Frontal cortex (tissue), 4 donors: ENCODE results near the gene FCN1. TPM values are rescaled to one million over a fixed set of nuclear protein-coding genes. Genes with fewer than 3 reads are reported as not detected.

ENCODE experiments used
- DNase-seq, 2 donors: peaks; one replicate each; pipeline ENCODE4 v3.0.0; 2012; ENCODE audit warnings: low spot score in 2 of 2
- FAIRE-seq: peaks from 2 replicates; lab custom pipeline; 2012; peaks lifted over from hg19 to GRCh38; lab: Jason Lieb, UNC
- total RNA-seq: library from RNA; depleted of rRNA; stranded (reverse); fragments of >200 nt; gene quantifications from one replicate; pipeline ENCODE4 v1.2.3, GENCODE V29; 2014
- donor health status: control.
- donor health status: control.
- donor health status: control.

Gene FCN1
- total RNA-seq, 1 donor from 2014 or later, result 0.82 TPM

- DNase-seq (no peak), FAIRE-seq (no peak)
Measured at GRCh38 chr9:134938346-134939079, 20.8 kb upstream of the FCN1 start.

- DNase-seq, result no peak
- FAIRE-seq, result no peak
Measured at GRCh38 chr9:134937566-134938345, 20.0 kb upstream of the FCN1 start.

DNA sequence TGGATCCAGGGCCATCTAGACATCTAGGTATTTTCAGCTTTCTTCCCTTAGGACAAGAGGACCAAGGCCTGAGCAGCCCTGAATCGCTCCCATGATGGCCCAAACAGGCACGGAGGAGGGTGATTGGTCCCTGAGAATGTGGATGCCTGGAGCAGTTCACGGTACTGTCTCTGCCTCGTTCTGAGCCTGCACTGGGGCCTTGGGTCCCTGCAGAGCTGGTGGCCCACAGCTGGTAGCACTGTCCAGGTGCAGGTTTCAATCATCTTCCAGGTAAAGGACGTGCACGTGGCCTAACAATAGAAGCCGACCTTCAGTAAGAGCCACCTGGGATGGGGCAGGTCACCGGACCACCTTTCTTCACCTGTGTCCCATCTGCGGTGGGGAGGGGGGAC is 19.4 kb upstream of the FCN1 start:
- DNase-seq (no peak), FAIRE-seq (no peak)

DNA sequence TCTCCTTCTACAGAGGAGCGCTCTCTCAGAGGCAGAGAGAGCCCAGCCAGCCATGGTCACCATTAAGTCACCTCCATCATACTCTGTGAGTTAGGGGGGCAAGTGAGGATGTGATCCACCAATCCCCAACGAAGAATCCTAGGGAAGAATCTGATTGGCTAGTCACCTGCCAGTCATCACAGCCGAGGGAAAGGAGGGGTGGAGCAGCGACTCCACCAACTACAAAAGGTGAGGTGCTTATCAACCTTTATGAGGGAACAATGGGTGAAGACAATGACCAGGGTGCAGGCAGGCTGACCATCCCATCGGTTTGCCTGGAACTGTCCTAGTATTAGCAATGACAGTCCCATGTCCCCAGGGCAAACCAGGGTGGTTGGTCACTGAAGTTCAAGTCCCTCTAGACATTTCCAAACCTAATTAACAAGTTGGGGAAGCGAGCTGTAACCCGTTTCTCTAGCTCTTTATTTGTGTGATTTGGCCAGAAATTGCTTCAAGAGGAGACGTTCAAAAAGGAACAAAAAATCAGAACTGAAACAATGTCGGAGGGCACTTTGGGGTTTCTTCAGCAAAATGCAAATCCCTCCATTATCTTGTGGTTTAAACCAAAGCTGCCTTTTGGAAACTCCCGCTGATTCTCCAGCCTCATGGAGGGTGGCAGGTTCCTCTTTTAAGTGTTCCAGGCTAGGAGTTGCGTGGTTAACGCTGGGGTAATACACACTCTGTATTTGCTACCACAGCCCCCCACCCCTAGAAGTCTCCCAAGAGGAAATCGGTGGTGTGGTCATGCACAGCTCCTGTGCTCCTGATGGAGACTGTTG is 18.8 kb upstream of the FCN1 start:
- FAIRE-seq (no peak), DNase-seq (no peak)

DNA sequence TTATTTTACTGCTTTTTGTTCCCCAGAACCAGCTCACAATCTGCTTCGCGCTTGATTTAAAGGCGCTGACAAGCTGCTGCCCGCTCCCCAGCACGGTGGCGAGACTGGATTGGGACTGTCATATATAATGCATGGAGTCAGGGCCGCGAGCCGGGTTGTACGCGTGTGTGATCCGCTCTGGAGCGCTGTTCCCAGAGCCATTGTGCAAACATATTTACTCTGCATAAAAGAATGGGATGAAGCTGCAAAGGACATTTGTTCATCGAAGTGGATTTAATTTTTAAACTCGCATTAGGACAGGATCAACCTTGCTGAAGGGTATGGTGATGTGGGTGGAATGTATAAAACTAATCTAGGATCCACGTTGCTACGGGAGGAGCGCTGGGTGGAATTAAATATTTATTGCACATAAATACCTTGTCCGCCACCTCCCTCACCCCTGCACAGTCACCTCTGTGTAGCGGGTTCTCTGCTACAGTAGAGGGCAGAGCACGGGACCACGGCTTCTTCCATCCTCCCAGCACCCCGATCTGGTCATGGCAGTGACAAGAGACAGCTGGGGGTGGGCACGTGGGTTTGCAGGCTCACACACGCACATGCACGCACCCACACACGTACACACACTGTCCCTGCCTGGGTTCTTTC is 18.1 kb upstream of the FCN1 start:
- DNase-seq, result no peak

DNA sequence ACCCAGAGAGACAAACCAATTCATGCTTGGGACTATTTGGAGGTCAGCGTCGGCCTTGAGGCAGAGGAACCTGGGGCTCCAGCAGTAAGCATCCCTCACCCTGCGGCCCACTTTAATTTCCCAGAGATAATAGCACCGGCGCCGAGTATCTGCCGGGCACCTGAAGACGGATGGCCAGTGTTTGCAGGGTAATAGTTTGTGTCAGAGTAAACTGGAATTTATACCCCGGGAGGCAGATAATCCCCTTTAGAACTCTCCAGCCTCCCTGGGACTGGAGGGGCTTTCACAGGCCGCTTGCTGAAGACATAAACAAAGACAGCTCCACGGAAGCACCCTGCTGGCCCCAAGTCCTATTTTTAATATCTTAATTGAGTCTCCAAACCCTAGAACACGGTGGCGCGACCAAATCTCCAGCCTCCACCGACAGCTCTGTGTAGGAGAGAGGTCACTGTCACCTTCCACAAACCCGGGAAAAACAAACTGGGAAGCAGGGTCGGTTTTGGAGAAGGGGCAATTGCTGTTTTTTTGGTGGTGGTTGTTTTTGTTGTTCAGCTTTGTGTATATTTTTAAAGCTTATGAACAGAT is 17.4 kb upstream of the FCN1 start:
- FAIRE-seq (no peak), DNase-seq (no peak)

More for the DNA sequence above, 18.1 kb upstream of the FCN1 start:
- no peak for FAIRE-seq

GRCh38 chr9:134933076-134933659 is 15.5 kb upstream of the FCN1 start:
- DNase-seq (no peak), FAIRE-seq (no peak)

DNA sequence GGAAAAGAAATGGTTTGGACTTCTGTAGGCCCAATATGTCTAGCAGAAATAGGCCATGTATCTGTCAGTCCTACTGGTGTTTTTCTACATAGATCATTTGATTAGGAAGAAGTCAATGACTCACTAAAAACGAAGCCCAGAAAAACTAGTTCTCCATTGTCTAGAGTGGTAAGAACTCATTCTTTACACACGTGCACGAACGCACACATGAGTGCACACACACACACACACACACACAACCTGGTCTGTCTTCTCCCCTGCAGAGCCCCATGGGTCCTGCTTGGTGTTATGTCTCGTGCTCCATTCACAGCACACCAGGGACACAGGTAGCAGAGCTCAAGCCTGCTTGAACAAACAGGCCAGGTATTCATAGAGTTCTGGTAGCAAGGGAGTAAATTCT is 14.9 kb upstream of the FCN1 start:
- DNase-seq, result no peak

GRCh38 chr9:134932171-134932570 is 14.5 kb upstream of the FCN1 start:
- FAIRE-seq, result no peak
- no peak for DNase-seq

More for the DNA sequence above, 14.9 kb upstream of the FCN1 start:
- no peak for FAIRE-seq

DNA sequence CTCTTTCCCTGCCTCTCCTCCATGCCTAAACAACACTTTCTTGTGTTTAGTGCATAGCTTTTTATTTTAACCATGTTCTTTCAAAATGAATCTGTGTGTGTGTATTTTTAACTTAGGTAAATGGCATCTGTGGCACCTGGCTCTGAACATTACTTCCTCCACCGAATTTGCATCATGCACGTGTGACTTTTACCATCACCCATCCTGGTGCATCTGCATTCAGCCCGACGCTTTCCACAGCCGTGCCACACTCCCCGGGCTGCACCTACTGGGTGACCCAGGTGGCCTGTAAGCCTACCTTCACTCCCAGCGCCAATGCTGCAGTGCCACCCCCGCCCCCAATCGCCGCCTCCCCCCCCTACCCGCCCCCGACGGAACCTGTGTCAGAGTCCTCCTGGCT is 12.7 kb upstream of the FCN1 start:
- DNase-seq (no peak), FAIRE-seq (no peak)

DNA sequence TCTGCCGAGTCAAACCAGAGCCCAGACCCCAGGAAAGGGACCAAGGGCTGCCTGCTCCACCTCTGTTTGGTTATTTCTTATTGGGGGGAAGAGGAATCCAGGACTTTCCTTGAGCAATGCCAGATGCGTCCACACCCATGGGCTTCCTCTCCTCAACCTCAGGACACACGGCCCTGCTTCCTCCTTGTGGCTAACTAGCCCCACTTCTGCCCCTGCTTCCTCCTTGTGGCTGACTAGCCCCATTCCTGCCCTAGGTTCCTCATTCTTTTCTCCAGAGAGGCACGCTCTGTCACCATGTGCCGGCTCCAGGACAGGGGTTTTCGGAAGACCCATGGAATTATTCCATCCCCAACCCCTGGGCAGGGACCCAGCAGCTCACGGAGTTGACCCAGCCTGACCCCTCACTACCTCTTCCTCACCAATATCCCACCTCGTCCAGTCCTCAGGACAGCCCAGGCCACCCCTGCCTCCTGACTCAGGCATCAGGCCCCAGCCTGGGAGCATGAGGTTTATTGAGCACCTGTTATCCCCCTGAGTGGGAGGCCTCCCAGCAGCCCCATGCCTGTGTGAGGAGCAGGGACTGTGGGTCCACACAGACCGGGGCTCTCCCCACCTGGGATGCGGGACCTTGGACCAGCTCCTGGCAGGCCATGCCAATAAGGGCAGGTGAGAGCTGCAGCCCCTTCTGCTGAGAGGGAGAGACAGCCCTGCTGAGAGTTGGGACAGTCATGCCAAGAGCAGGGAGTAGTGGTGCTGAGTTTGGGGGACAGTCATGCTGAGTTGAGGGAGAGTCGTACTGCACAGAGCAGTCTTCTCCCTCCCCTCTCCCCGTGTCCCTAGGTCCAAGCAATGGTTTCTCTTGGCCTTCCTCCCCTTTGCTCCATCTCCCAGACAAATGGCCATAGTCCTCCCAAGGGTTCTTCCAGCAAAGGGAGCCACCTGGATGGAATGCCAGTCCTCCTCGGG is 11.8 kb upstream of the FCN1 start:
- FAIRE-seq (no peak), DNase-seq (peak; percentile 38 to 44)

DNA sequence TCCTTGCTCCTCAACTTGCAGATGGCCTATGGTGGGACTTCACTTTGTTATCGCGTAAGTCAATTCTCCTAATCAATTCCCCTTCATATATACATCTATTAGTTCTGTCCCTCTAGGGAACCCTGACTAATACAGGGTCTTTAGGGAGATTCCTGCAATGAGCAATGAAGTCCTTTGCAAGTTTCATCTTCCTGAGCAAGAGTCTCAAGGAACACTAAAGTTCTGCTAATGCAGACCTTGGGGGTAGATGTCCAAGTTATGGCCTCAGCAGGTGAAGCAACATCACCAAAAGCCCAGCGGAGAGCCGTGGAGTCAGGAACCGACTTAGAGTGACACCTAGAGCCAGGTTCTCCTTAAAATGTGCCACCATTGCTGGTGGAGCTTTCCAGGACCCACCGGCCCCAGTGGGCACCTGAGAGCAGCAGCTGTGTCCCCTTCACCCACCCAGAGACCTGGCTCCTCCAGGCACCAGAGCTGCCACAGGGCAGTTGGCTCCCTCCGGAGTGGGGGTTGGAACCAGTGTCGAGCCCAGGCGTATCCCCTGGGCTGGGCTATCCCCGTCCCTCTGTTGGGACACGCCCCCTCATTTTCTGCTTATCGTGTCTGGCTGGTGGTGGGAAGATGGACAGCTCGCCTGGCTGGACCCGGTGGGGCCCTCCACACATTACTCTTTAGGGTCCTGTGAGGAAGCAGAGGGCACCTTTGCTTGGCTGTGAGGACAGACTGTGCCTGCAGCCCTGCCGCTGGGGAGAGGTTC is 10.9 kb upstream of the FCN1 start:
- DNase-seq, result no peak
- FAIRE-seq, result no peak

DNA sequence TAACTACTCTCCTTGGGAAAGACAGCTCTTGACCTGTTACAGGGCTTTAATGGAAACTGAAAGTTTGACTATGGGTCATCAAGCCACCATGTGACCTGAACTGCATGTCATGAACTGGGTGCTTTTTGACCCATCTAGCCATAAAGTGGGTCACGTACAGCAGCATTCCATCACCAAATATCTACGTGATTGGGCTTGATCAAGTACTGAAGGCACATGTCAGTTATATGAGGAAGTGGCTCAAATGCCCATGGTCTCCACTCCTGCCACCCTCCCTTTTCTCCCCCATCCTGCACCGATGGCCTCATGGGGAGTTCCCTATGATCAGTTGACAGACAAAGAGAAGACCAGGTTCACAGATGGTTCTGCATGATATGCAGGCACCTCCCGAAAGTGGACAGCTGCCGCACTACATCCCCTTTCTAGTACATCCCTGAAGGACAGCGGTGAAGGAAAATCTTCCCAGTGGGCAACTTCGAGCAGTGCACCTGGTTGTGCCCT is 7.3 kb upstream of the FCN1 start:
- DNase-seq (no peak), FAIRE-seq (no peak)

GRCh38 chr9:134923466-134923865 is 5.8 kb upstream of the FCN1 start:
- FAIRE-seq (no peak), DNase-seq (no peak)

- no peak for DNase-seq
- no peak for FAIRE-seq
Measured at GRCh38 chr9:134922932-134923240, 5.2 kb upstream of the FCN1 start.

DNA sequence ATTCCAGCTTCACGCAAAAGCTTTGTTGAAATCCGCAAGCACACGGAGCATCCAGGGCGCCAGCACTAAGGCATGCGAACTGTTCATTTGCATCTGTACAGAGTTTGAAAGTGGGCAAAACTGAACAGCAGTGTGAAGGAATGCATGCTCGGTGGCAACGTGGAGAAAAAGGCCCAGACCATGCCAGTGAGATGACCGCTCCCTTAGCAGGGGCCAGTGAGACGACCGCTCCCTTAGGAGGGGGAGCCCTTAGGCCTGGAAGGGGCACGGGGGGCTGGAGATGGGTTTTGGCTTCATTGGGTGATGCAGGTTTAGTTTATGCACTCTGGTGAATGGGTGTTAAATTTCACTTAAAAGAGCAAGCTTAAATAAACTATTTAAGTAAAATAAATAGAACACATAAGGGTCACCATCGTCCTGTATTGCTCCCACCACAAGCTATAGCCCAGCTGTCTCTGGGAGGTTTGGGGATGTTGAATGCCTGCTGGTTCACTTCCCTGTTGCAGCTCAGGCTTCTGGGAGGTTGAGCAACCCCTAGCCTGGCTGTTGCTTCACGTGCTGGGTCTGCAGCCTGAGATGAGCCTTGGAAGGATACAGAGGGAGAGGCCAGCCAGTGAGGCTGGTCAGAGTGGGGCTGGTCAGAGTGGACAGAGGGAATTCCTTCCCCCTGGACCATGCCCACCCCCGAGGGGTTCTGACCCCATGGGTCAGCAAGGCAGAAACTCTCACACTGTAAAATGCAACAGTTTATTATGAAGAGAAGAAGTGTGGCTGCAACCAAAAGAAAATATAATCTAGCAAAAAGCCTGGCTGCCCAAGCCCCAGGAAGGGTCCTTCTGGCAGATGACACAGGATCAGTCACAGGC is 4.6 kb upstream of the FCN1 start:
- FAIRE-seq, result no peak
- DNase-seq, result no peak

DNA sequence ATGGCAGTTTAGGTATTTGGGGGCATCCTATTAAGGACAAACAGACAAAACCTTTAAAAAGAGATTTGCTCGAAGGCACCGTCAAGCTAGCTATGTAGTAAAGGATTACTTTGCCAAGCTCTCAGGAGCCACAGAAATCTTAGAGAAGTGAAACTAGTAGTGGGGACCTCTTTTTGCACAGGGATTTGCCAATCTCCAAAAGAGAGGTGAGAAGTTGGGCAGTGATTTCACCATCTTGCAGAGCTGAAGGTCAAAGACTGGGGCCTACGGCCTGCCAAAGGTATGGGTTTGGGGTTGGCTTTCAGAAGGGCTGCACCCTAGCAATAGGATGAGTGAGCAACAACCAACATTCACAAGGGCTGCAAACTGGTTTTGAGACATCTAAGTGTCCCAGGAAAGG is 1.6 kb upstream of the FCN1 start:
- DNase-seq, result no peak
- FAIRE-seq, result no peak
